Panc1 (cell line): Measurements from ENCODE around the gene STARD9.

Experiments used
- CTCF ChIP-seq: fragments of 450-650 bp; IDR thresholded peaks from 2 replicates; pipeline ENCODE4 v1.5.1; 2017; ENCODE audit warnings: mild to moderate bottlenecking
- POLR2AphosphoS5 ChIP-seq: IDR thresholded peaks from 2 replicates; pipeline ENCODE4 v1.6.1; 2012; ENCODE audit warnings: mild to moderate bottlenecking, low read depth, low read length, moderate library complexity
- REST ChIP-seq, 2 experiments: IDR thresholded peaks; 2 replicates each; pipeline ENCODE4 v1.6.1; 2011 to 2012; ENCODE audit warnings: low read depth in 2 of 2, control low read depth in 1 of 2, low read length in 1 of 2, mild to moderate bottlenecking in 1 of 2, moderate library complexity in 1 of 2; ENCODE audit not compliant: insufficient read depth in 1 of 2
- TCF7L2 ChIP-seq: IDR thresholded peaks from 2 replicates; pipeline ENCODE4 v1.6.1; 2011; ENCODE audit warnings: mild to moderate bottlenecking, low read depth, low read length, inconsistent platforms

- TF ChIP-seq CTCF (no peak), POLR2AphosphoS5 (0 out of 2 replicates have a peak, but pooled peaks have one; percentile 36), REST (IDR thresholded peaks at IDR 0.05; ENCODE audit: insufficient read depth in 1 of 2, low read depth in 2 of 2, low read length in 1 of 2) (no peak), TCF7L2 (no peak)
Measured at GRCh38 chr15:42735382-42736165, 160.2 kb downstream of the STARD9 start.
